PC-3 (cell line): ENCODE results near the gene ORC5. TPM values are rescaled to one million over a fixed set of nuclear protein-coding genes. Genes with fewer than 3 reads are reported as not detected.

Experiments used
- ATAC-seq: fragments of 200-7000 bp; cut with Tn5 transposase; 2 replicates; pipeline ENCODE4 v1.9.1; 2020; ENCODE audit warnings: mild to moderate bottlenecking, moderate library complexity
- BruUV-seq: library from RNA; stranded (reverse); fragments of 400-500 nt; replicated peaks from 2 replicates; lab custom pipeline; 2021; lab: Mats Ljungman, UMichigan
- CTCF ChIA-PET: fragments of 300-600 bp; sonication (Branson Sonifier 250); formaldehyde crosslinking; loops from one replicate; lab custom pipeline; 2022; ENCODE audit warnings: antibody characterized with exemption; lab: Charles Lee
- POLR2A ChIA-PET: fragments of 300-600 bp; sonication (Branson Sonifier 250); formaldehyde crosslinking; loops from one replicate; lab custom pipeline; 2022; ENCODE audit warnings: antibody characterized with exemption; ENCODE audit not compliant: unreplicated experiment; lab: Charles Lee
- DNase-seq: peaks from one replicate; pipeline ENCODE4 v3.0.0-alpha.2; 2015
- H2AFZ ChIP-seq: fragments of 300-600 bp; sonication (generic); 2 replicates; pipeline ENCODE4 v1.6.0; 2016; ENCODE audit warnings: antibody characterized with exemption, low read length
- H3F3A ChIP-seq: fragments of 300-600 bp; sonication (generic); one replicate; pipeline ENCODE4 v1.6.0; 2017; ENCODE audit warnings: antibody characterized with exemption, low read length, control low read depth, mild to moderate bottlenecking; ENCODE audit not compliant: unreplicated experiment
- H3K27ac ChIP-seq: fragments of 300-600 bp; sonication (generic); 2 replicates; pipeline ENCODE4 v1.5.1; 2016; ENCODE audit warnings: mild to moderate bottlenecking, low read length
- H3K27me3 ChIP-seq: fragments of 300-600 bp; sonication (generic); 2 replicates; pipeline ENCODE4 v1.6.1; 2016; ENCODE audit warnings: low read length, mixed read lengths
- H3K36me3 ChIP-seq: fragments of 300-600 bp; sonication (generic); 2 replicates; pipeline ENCODE4 v1.6.1; 2016; ENCODE audit warnings: low read depth, mixed run types, low read length, mixed read lengths
- H3K4me1 ChIP-seq: fragments of 300-600 bp; sonication (generic); 2 replicates; pipeline ENCODE4 v1.5.1; 2016; ENCODE audit warnings: low read length; ENCODE audit not compliant: insufficient read depth
- H3K4me2 ChIP-seq: fragments of 300-600 bp; sonication (generic); 2 replicates; pipeline ENCODE4 v1.6.0; 2016; ENCODE audit warnings: low read length
- H3K4me3 ChIP-seq: fragments of 300-600 bp; sonication (generic); 2 replicates; pipeline ENCODE4 v1.5.1; 2016; ENCODE audit warnings: mild to moderate bottlenecking, low read length, mixed read lengths
- H3K79me2 ChIP-seq: fragments of 300-600 bp; sonication (generic); 2 replicates; pipeline ENCODE4 v1.6.1; 2017; ENCODE audit warnings: low read length, mixed read lengths
- H3K9ac ChIP-seq: fragments of 300-600 bp; sonication (generic); 2 replicates; pipeline ENCODE4 v1.6.0; 2016; ENCODE audit warnings: mild to moderate bottlenecking, low read length
- H3K9me2 ChIP-seq: fragments of 300-600 bp; sonication (generic); replicated peaks from 2 replicates; pipeline ENCODE4 v1.6.1; 2016; ENCODE audit warnings: mixed run types, low read length, mixed read lengths
- H3K9me3 ChIP-seq: fragments of 300-600 bp; sonication (generic); 2 replicates; pipeline ENCODE4 v1.6.1; 2016; ENCODE audit warnings: low read length, mixed read lengths
- H4K20me1 ChIP-seq: fragments of 300-600 bp; sonication (generic); 2 replicates; pipeline ENCODE4 v1.6.1; 2016; ENCODE audit warnings: low read length, mixed read lengths
- CTCF ChIP-seq: fragments of 300-600 bp; sonication (generic); conservative IDR thresholded peaks from 2 replicates; pipeline ENCODE4 v1.5.1; 2017; ENCODE audit warnings: antibody characterized with exemption, low read depth, mild to moderate bottlenecking, low read length
- EZH2 ChIP-seq: fragments of 300-600 bp; sonication (generic); IDR thresholded peaks from one replicate; pipeline ENCODE4 v1.6.1; 2017; ENCODE audit warnings: antibody characterized with exemption, mild to moderate bottlenecking, low read length; ENCODE audit not compliant: unreplicated experiment
- EZH2phosphoT487 ChIP-seq: fragments of 300-600 bp; sonication (generic); IDR thresholded peaks from 2 replicates; pipeline ENCODE4 v1.6.1; 2018; ENCODE audit warnings: mild to moderate bottlenecking, antibody characterized with exemption, low read length, borderline replicate concordance
- intact Hi-C: fragments of 100-400 bp; cut with micrococcal nuclease; formaldehyde crosslinking; loops from 2 replicates; pipeline ENCODE4 v1.9.0; 2023
- total RNA-seq: library from RNA; depleted of rRNA; stranded (reverse); fragments of >200 nt; gene quantifications from 2 replicates; pipeline ENCODE4 v1.2.3, GENCODE V29; 2014

The ORC5 gene
- total RNA-seq, 1 experiment from 2014 or later = 34.5 TPM

DNA sequence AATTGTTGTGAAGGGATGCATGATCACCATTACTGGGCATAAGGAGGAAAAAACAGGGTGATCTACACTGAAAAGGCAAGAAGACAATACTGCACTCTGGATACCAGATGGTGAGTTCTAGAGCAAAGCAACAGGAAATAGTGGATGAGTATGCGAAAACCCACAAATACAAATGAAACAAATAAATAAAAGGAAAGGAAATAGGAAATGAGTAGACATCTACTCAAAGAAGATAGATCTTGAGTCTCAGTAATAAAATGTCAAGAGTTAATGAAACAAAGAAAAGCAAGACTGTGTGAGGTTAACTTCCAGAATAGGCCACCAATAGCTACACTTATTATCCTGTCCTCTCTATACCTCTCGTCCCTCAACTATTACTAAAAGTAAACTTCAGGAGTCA, 11.7 kb downstream of the ORC5 start:
- Histone ChIP-seq H4K20me1 (no peaks in the 10 kb centered on the region), H2AFZ (no peak overlapping the region), H3K9me3 (no peaks in the 10 kb centered on the region), H3K27ac (peak overlapping the region; percentile 39; the same call in 1 of the 2 replicates), H3K27me3 (no peaks in the 10 kb centered on the region), H3K4me3 (no peak overlapping the region), H3F3A (no peaks in the 10 kb centered on the region), H3K9ac (no peak overlapping the region), H3K9me2 (no peaks in the 10 kb centered on the region), H3K36me3 (peaks cover 78% of the 10 kb centered on the region), H3K79me2 (no peaks in the 10 kb centered on the region; the same call in 1 of the 2 replicates), H3K4me1 (no peaks in the 10 kb centered on the region; the same call in 1 of the 2 replicates), H3K4me2 (no peak overlapping the region)
- intact Hi-C loops = no loop called here
- TF ChIP-seq EZH2phosphoT487 (no peak), EZH2 (no peak), CTCF (no peak)
- DNase-seq = peak; percentile 8
- ChIA-PET CTCF (interaction anchor here (0.6 kb wide), 1 partner anchor 91 kb away, joined by 5 read pairs; no protein-coding TSS in a partner anchor), POLR2A (interaction anchor here (0.7 kb wide), 1 partner anchor 485 kb away, joined by 3 read pairs; no protein-coding TSS in a partner anchor)
- peak; percentile 67 for ATAC-seq
- BruUV-seq = no TSS peak

DNA sequence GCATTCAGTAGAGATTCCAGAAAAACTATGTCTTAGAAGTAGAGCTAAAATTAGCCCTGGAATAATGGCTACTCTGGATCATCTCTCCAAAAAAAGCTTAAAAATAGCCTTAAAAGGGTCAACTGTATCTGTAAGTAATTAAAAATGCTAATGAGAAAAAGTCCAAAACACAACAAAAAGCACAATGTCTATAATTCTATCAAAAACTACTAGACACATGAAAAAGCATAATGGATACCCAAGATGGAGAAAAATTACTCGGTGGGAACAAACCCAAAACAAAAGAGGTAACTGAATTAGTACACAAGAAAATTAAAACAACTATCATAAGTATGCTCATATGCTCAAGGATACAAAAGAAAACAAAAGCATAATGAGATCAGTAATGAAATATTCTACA, 15.4 kb downstream of the ORC5 start:
- H3K27me3 ChIP-seq = no peaks in the 10 kb centered on the region
- DNase-seq (no peak), ATAC-seq (no peak)
- H3K27ac ChIP-seq = no peak overlapping the region
- no peaks in the 10 kb centered on the region for H3K9me2 ChIP-seq
- H3K79me2 ChIP-seq = no peaks in the 10 kb centered on the region; the same call in 1 of the 2 replicates
- no peak overlapping the region for H3K4me2 ChIP-seq
- H3K9ac ChIP-seq = no peak overlapping the region
- ChIA-PET POLR2A (no interaction called here), CTCF (no interaction called here)
- no peaks in the 10 kb centered on the region for H3F3A ChIP-seq
- H3K9me3 ChIP-seq = no peaks in the 10 kb centered on the region
- TF ChIP-seq EZH2phosphoT487 = no peak
- no peak for TF ChIP-seq EZH2
- TF ChIP-seq CTCF = no peak
- peaks cover 53% of the 10 kb centered on the region for H3K36me3 ChIP-seq
- H3K4me1 ChIP-seq = no peaks in the 10 kb centered on the region; the same call in 1 of the 2 replicates
- BruUV-seq = no TSS peak
- intact Hi-C loops = no loop called here
- no peaks in the 10 kb centered on the region for H4K20me1 ChIP-seq
- no peak overlapping the region for H3K4me3 ChIP-seq
- H2AFZ ChIP-seq = no peak overlapping the region

DNA sequence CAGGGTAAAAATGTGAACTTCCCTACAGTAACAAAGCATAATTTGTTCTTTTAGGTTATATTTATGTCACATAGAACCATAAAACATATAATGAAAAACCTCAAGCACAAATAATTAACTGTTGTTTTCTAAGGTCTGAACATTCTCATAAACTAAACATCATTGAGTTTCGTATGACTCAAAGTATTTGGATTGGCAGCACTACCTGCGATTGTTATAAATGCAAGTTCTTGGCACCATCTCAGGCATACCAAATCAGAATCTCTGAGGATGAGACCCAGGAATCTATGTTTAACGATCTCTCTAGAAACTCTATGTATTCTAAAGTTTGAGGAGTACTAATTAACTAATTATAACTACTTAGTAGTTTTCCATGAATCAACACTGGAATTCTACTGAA, 22.5 kb downstream of the ORC5 start:
- H3F3A ChIP-seq = no peaks in the 10 kb centered on the region
- intact Hi-C loops = no loop called here
- H3K9ac ChIP-seq = no peak overlapping the region
- H3K27me3 ChIP-seq = no peaks in the 10 kb centered on the region
- H3K4me3 ChIP-seq = no peak overlapping the region
- no peaks in the 10 kb centered on the region for H3K9me2 ChIP-seq
- no peaks in the 10 kb centered on the region; the same call in 1 of the 2 replicates for H3K4me1 ChIP-seq
- POLR2A ChIA-PET = no interaction called here
- H3K4me2 ChIP-seq = no peak overlapping the region
- H2AFZ ChIP-seq = no peak overlapping the region
- H3K27ac ChIP-seq = no peak overlapping the region
- ATAC-seq = peak; percentile 89
- peaks cover 7% of the 10 kb centered on the region for H3K9me3 ChIP-seq
- H4K20me1 ChIP-seq = no peaks in the 10 kb centered on the region
- CTCF ChIA-PET = no interaction called here
- TF ChIP-seq EZH2phosphoT487 = no peak
- no peak for TF ChIP-seq CTCF
- TF ChIP-seq EZH2 = no peak
- H3K36me3 ChIP-seq = peaks cover 51% of the 10 kb centered on the region
- no peaks in the 10 kb centered on the region for H3K79me2 ChIP-seq
- no TSS peak for BruUV-seq
- DNase-seq = peak; percentile 70
